ENCODE data around the gene WNT3A. TPM values are rescaled to one million over a fixed set of nuclear protein-coding genes. Genes with fewer than 3 reads are reported as not detected.

Gene WNT3A
- total and polyA plus RNA-seq, 9 of the 15 experiments (the other 6 are each of a cell fraction or from before 2014, with no cell fraction given) = not detected

GRCh38 chr1:228016181-228016510 is 9.3 kb downstream of the WNT3A start:
- no peak for FAIRE-seq
- ChIA-PET CTCF (ENCODE audit: low intra/inter-chr PET ratio) (interaction anchor here (0.6 kb wide), 1 partner anchor 11 kb away, joined by 3 read pairs; no protein-coding TSS in a partner anchor), POLR2A (interaction anchor here (0.8 kb wide), 1 partner anchor 10 kb away, joined by 3 read pairs; no protein-coding TSS in a partner anchor)
- in situ Hi-C loops (cut with MboI) (no loop called here), intact Hi-C loops (cut with micrococcal nuclease) (no loop called here)
- Histone ChIP-seq H3K36me3 (ENCODE audit: control insufficient read depth, insufficient read depth, low read length) (no peaks in the 10 kb centered on the region), H3K4me2 (ENCODE audit: insufficient read depth, low read length) (no peak overlapping the region), H3K4me3 (no peak overlapping the region), H3K9me3 (replicated peaks; ENCODE audit: control insufficient read depth, insufficient read depth, low read depth, low read length) (no peaks in the 10 kb centered on the region), H2AFZ (ENCODE audit: low read depth, low read length) (no peak overlapping the region), H4K20me1 (replicated peaks; ENCODE audit: control insufficient read depth, insufficient read depth, low read length) (peaks cover 4% of the 10 kb centered on the region; the same call in 1 of the 2 replicates), H3K9me1 (ENCODE audit: control insufficient read depth, insufficient read depth, low read length) (peaks cover 3% of the 10 kb centered on the region), H3K27ac (ENCODE audit: extremely low read depth, low read depth, low read length) (no peak overlapping the region), H3K4me1 (replicated peaks in 1 of 2; ENCODE audit: control insufficient read depth in 2 of 2, insufficient read depth in 2 of 2, low read length in 2 of 2) (peaks cover 0 to 18% of the 10 kb centered on the region in 2 experiments; a peak in 2 of 5 replicates), H3K27me3 (ENCODE audit: control insufficient read depth in 2 of 2, insufficient read depth in 2 of 2, low read length in 2 of 2) (peaks cover 39 to 96% of the 10 kb centered on the region in 2 experiments), H3K79me2 (ENCODE audit: control insufficient read depth, insufficient read depth, low read length) (no peaks in the 10 kb centered on the region), H3K9ac (ENCODE audit: insufficient read depth in 1 of 2, low read depth in 2 of 2, low read length in 2 of 2) (no peak overlapping the region)
- 0% methylated on average over 2 of the region's 2 CpGs for WGBS (ENCODE audit: insufficient coverage, low coverage, missing lambda C conversion rate)
- no peak for DNase-seq (ENCODE audit: extremely low read depth in 1 of 4, low spot score in 3 of 4)
- TF ChIP-seq HNRNPL (IDR thresholded peaks at IDR 0.05; ENCODE audit: low read depth, low read length) = no peak
- TF ChIP-seq ESRRB (CRISPR knock-in tag; IDR thresholded peaks at IDR 0.05; ENCODE audit: borderline replicate concordance) = no peak
- TF ChIP-seq TAF9B (IDR thresholded peaks at IDR 0.05; ENCODE audit: partially characterized antibody) = no peak
- TF ChIP-seq ZNF609 (CRISPR knock-in tag; IDR thresholded peaks at IDR 0.05; ENCODE audit: borderline replicate concordance) = no peak
- TF ChIP-seq TFAP4 (CRISPR knock-in tag; IDR thresholded peaks at IDR 0.05; ENCODE audit: borderline replicate concordance) = no peak
- no peak for TF ChIP-seq MAFG (tag; conservative IDR thresholded peaks at IDR 0.05)
- no peak for TF ChIP-seq MAZ (CRISPR knock-in tag; conservative IDR thresholded peaks at IDR 0.05 in 1 of 2, IDR thresholded peaks at IDR 0.05 in 1 of 2)
- no peak for TF ChIP-seq KLF16 (IDR thresholded peaks at IDR 0.05)
- TF ChIP-seq SETDB1 (IDR thresholded peaks at IDR 0.05; ENCODE audit: low read length) = no peak
- TF ChIP-seq ZNF12 (CRISPR knock-in tag; IDR thresholded peaks at IDR 0.05) = no peak
- no peak for TF ChIP-seq ELF1 (tag; IDR thresholded peaks at IDR 0.05)
- no peak for TF ChIP-seq RAD51 (IDR thresholded peaks at IDR 0.05; ENCODE audit: borderline replicate concordance, low read depth)
- no peak for TF ChIP-seq NFYB (IDR thresholded peaks at IDR 0.05; ENCODE audit: extremely low read depth, insufficient read length)
- TF ChIP-seq CREBBP (IDR thresholded peaks at IDR 0.05; ENCODE audit: low read depth, low read length) = no peak
- TF ChIP-seq ZNF699 (CRISPR knock-in tag; IDR thresholded peaks at IDR 0.05; ENCODE audit: insufficient replicate concordance) = no peak
- TF ChIP-seq ZNF354B (CRISPR knock-in tag; IDR thresholded peaks at IDR 0.05) = no peak
- TF ChIP-seq DIDO1 (tag; IDR thresholded peaks at IDR 0.05; ENCODE audit: low read depth) = no peak
- no peak for ATAC-seq
- no TSS peak for BruUV-seq (replicated peaks)
